Lower lobe of right lung (tissue), 2 donors: Measurements from ENCODE around the gene APLN. TPM values are rescaled to one million over a fixed set of nuclear protein-coding genes. Genes with fewer than 3 reads are reported as not detected.

Experiments
- ATAC-seq, 2 donors: fragments of 200-7000 bp; cut with Tn5 transposase; one replicate each; pipeline ENCODE4 v1.9.1; 2020 to 2022; ENCODE audit warnings: mild to moderate bottlenecking in 2 of 2, moderate library complexity in 2 of 2
- DNase-seq: peaks from one replicate; pipeline ENCODE4 v3.0.0-alpha.2; 2020
- H3K27ac ChIP-seq: fragments of 200-600 bp; one replicate; pipeline ENCODE4 v1.8.0; 2022
- H3K27me3 ChIP-seq: fragments of 200-600 bp; one replicate; pipeline ENCODE4 v1.8.0; 2022; ENCODE audit warnings: low read depth
- H3K36me3 ChIP-seq: fragments of 200-600 bp; one replicate; pipeline ENCODE4 v1.8.0; 2022; ENCODE audit warnings: mild to moderate bottlenecking
- H3K4me1 ChIP-seq: fragments of 200-600 bp; one replicate; pipeline ENCODE4 v1.8.0; 2022
- H3K4me3 ChIP-seq: fragments of 200-600 bp; one replicate; pipeline ENCODE4 v1.8.0; 2022; ENCODE audit warnings: mild to moderate bottlenecking
- H3K9me3 ChIP-seq: fragments of 200-600 bp; one replicate; pipeline ENCODE4 v1.8.0; 2022
- intact Hi-C: fragments of 100-400 bp; cut with DNase I; formaldehyde crosslinking; loops from one replicate; pipeline ENCODE4 v1.11.0; 2022
- total RNA-seq: library from RNA; stranded (reverse); fragmentation: NEBNext Ultra II Directional; extraction: Animal tissue kit (Norgen Biotek cat#: 25700); gene quantifications from one replicate; pipeline ENCODE4 v1.2.1, GENCODE V29; 2021
- TF ChIP-seq, protein P1 (sequence below): fragments of 200-600 bp; IDR thresholded peaks from one replicate; pipeline ENCODE4 v1.8.0; 2022; ENCODE audit warnings: antibody characterized with exemption, mild to moderate bottlenecking
- donor health status: DM: no; HTN: yes; CAD: no; lungs with severe emphysema.

Gene APLN
- total RNA-seq, 1 donor from 2014 or later = 4.2 TPM

DNA sequence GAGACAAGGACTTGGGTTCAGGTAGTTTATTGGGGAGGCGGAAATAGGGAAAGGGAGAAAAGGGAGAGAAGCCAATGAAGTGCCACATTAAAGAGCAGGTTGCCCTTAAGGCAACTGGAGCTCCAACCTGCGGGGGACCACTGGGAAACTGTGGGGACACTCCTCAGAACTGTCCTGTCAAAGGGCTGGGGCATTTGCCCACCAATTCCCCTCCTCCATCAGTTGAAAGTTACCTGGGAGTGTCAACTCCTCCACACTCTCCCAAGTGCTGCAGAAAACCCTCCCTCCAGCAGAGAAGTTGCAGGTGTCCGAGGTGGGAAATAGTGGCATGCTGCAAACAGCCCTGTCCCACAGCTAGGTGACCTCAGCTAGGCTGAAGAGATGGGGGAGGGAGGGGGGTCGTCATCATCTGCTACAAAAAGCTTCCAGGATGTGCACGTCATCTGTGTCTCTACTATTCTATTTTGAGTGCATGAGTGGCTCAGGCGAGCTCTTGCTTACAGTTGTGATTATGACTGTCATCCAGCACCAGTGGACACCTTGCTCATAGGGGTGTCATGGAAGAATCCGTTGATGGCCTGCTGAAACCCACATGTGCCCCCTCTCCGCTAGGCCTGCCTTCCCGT is 42.6 kb upstream of the APLN start:
- no peak overlapping the region for H3K4me3 ChIP-seq
- H3K36me3 ChIP-seq = no peaks in the 10 kb centered on the region
- no peaks in the 10 kb centered on the region for H3K9me3 ChIP-seq
- ATAC-seq = no peak
- no peaks in the 10 kb centered on the region for H3K27me3 ChIP-seq
- TF ChIP-seq, protein P1, sequence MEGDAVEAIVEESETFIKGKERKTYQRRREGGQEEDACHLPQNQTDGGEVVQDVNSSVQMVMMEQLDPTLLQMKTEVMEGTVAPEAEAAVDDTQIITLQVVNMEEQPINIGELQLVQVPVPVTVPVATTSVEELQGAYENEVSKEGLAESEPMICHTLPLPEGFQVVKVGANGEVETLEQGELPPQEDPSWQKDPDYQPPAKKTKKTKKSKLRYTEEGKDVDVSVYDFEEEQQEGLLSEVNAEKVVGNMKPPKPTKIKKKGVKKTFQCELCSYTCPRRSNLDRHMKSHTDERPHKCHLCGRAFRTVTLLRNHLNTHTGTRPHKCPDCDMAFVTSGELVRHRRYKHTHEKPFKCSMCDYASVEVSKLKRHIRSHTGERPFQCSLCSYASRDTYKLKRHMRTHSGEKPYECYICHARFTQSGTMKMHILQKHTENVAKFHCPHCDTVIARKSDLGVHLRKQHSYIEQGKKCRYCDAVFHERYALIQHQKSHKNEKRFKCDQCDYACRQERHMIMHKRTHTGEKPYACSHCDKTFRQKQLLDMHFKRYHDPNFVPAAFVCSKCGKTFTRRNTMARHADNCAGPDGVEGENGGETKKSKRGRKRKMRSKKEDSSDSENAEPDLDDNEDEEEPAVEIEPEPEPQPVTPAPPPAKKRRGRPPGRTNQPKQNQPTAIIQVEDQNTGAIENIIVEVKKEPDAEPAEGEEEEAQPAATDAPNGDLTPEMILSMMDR = no peak
- intact Hi-C loops = no loop called here
- no peak for DNase-seq
- H3K27ac ChIP-seq = no peak overlapping the region
- no peaks in the 10 kb centered on the region for H3K4me1 ChIP-seq

DNA sequence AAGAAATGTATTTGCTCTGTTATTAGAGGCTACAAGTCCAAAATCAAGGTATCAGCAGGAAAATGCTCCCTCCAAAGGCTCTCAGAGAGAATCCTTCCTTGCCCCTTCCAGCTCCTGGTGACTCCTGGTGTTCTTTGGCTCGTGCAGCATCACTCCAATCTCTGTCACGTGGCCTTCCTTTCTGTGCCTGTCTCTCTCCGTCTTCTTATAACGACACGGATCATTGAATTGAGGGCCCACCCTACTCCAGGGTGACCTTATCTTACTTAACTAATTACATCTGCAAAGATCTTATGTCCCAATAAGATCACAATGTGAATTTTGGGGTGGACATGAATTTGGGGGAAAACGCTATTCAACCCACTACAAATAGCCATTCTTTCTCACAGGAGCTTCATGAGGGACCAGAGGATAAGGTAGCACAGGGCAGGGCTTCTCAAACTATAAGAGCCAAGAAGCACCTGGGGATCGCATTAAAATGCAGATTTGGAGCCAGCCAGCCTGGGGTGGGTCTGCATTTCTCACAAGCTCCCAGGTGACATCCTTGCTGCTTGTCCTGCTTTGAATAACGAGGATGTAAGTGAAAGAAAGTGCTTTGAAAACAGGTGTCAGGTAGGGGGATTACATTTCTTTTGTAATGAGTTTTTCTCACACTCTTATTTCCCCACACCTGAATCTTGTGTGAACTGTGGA is 41.9 kb upstream of the APLN start:
- ATAC-seq (no peak), DNase-seq (no peak)
- Histone ChIP-seq H3K27me3 (no peaks in the 10 kb centered on the region), H3K9me3 (no peaks in the 10 kb centered on the region), H3K36me3 (no peaks in the 10 kb centered on the region), H3K4me3 (no peak overlapping the region), H3K4me1 (no peaks in the 10 kb centered on the region), H3K27ac (no peak overlapping the region)
- TF ChIP-seq, protein P1 = no peak
- intact Hi-C loops = no loop called here

DNA sequence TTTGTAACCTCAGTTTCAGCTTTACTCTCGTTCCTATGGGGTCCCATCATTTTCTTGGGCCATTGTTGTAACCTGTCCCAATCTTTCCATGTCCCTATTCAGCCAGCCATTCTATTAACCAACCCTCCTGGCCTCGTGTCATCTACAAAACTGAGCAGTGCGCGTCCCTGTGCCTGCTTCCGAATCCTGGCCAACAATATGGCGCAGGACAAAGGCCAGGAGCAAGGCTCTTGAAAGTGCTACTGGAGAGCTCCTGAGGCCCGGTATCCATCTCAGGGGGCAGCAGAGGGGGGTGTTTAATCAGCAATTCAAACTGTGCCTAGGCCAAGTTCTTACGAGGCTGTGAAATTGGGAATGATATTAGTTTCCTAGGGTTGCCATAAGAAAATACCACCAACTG is 41.2 kb upstream of the APLN start:
- Histone ChIP-seq H3K4me3 (no peak overlapping the region), H3K9me3 (no peaks in the 10 kb centered on the region), H3K4me1 (no peaks in the 10 kb centered on the region), H3K27ac (no peak overlapping the region), H3K36me3 (no peaks in the 10 kb centered on the region), H3K27me3 (no peaks in the 10 kb centered on the region)
- TF ChIP-seq, protein P1 = no peak
- DNase-seq = no peak
- intact Hi-C loops = no loop called here
- ATAC-seq = no peak

DNA sequence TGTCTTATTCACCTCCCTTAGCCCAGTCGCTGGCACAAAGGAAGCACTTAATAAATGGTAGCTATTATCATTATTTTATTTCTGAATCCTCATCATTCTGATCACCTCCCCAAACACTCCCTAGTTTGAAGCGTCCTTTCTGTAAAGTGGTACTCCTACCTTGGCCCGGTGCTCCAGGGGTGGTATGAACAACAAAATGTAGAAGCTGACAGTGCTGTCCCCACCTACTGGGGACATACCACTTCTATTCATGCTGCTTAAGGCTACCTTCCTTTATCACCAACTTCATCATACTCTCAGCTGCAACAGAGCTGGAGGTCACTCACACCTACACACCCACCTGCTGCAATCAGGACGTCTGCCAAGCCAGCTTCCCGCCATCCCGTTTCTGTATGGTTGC is 40.8 kb upstream of the APLN start:
- Histone ChIP-seq H3K4me3 (no peak overlapping the region), H3K9me3 (no peaks in the 10 kb centered on the region), H3K27ac (no peak overlapping the region), H3K4me1 (no peaks in the 10 kb centered on the region), H3K27me3 (no peaks in the 10 kb centered on the region), H3K36me3 (no peaks in the 10 kb centered on the region)
- TF ChIP-seq, protein P1 = no peak
- DNase-seq (no peak), ATAC-seq (no peak)
- intact Hi-C loops = no loop called here

DNA sequence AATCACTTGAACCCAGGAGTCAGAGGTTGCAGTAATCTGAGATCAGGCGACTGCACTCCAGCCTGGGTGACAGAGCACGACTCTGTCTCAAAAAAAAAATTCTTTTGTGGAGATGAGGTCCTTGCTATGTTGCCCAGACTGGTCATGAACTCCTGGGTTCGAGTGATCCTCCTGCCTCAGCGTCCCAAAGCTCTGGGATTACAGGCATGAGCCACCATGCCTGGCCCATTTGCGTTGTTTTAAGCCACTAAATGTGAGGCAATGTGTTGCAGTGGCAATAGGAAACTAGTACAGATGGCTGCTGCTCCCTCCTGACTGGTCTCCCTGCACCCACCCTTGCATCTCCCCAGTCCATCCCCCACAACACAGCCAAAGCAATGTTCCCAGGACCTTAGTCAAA is 40.0 kb upstream of the APLN start:
- no peak overlapping the region for H3K4me3 ChIP-seq
- H3K27ac ChIP-seq = no peak overlapping the region
- no peaks in the 10 kb centered on the region for H3K9me3 ChIP-seq
- no peaks in the 10 kb centered on the region for H3K36me3 ChIP-seq
- TF ChIP-seq, protein P1 = no peak
- intact Hi-C loops = no loop called here
- H3K4me1 ChIP-seq = no peaks in the 10 kb centered on the region
- H3K27me3 ChIP-seq = no peaks in the 10 kb centered on the region
- no peak for ATAC-seq
- no peak for DNase-seq
